Liver (tissue), 9 donors: ENCODE measurements around the gene NR1D2. TPM values are rescaled to one million over a fixed set of nuclear protein-coding genes. Genes with fewer than 3 reads are reported as not detected.

ENCODE experiments used
- DNase-seq: peaks from one replicate; pipeline ENCODE4 v3.0.0-alpha.2; 2017; ENCODE audit warnings: low spot score
- H3K27ac ChIP-seq, 2 donors: one replicate each; pipeline ENCODE4 v1.7.0; 2013; ENCODE audit warnings: inconsistent platforms in 2 of 2, low read length in 2 of 2, control low read depth in 1 of 2, low read depth in 1 of 2, mild to moderate bottlenecking in 1 of 2
- H3K27me3 ChIP-seq, 4 donors: one replicate each; pipeline versions ENCODE4 v1.6.1 to v1.7.0; 2013; ENCODE audit warnings: low read length in 3 of 4, inconsistent platforms in 1 of 4, mild to moderate bottlenecking in 1 of 4, moderate library complexity in 1 of 4; ENCODE audit not compliant: control insufficient read depth in 4 of 4, insufficient read depth in 4 of 4
- H3K36me3 ChIP-seq, 4 donors: one replicate each; pipeline versions ENCODE4 v1.6.1 to v1.7.0; 2013; ENCODE audit warnings: low read length in 3 of 4, mild to moderate bottlenecking in 3 of 4, low read depth in 1 of 4, moderate library complexity in 1 of 4; ENCODE audit not compliant: control insufficient read depth in 4 of 4, insufficient read depth in 3 of 4
- H3K4me1 ChIP-seq, 4 donors: one replicate each; pipeline versions ENCODE4 v1.6.1 to v1.7.0; 2013; ENCODE audit warnings: low read length in 3 of 4, mild to moderate bottlenecking in 3 of 4, moderate library complexity in 1 of 4; ENCODE audit not compliant: control insufficient read depth in 4 of 4, insufficient read depth in 4 of 4
- H3K4me3 ChIP-seq, 3 donors: one replicate each; pipeline versions ENCODE4 v1.6.1 to v1.7.0; 2013; ENCODE audit warnings: low read length in 3 of 3, control low read depth in 1 of 3, low read depth in 1 of 3, mild to moderate bottlenecking in 1 of 3
- H3K9ac ChIP-seq, 2 donors: one replicate each; pipeline ENCODE4 v1.7.0; 2013; ENCODE audit warnings: low read length in 2 of 2, mild to moderate bottlenecking in 2 of 2, moderate library complexity in 2 of 2, control low read depth in 1 of 2, low read depth in 1 of 2
- H3K9me3 ChIP-seq, 4 donors: one replicate each; pipeline versions ENCODE4 v1.6.1 to v1.7.0; 2013; ENCODE audit warnings: low read length in 3 of 4; ENCODE audit not compliant: control insufficient read depth in 4 of 4
- ATF3 ChIP-seq: IDR thresholded peaks from 2 replicates; pipeline ENCODE4 v1.6.1; 2016; ENCODE audit warnings: antibody characterized with exemption
- CTCF ChIP-seq: fragments of 150-350 bp; IDR thresholded peaks from 2 replicates; pipeline ENCODE4 v1.5.1; 2017; ENCODE audit warnings: improper control_type of control experiment, low read depth, low read length; ENCODE audit not compliant: missing input control
- EGR1 ChIP-seq, 2 donors: IDR thresholded peaks; 2 replicates each; pipeline ENCODE4 v1.6.1; 2016 to 2018; ENCODE audit warnings: antibody characterized with exemption in 2 of 2, low read depth in 2 of 2
- FOXA1 ChIP-seq: IDR thresholded peaks from 2 replicates; pipeline ENCODE4 v1.6.1; 2016; ENCODE audit warnings: antibody characterized with exemption
- FOXA2 ChIP-seq: IDR thresholded peaks from 2 replicates; pipeline ENCODE4 v1.6.1; 2016; ENCODE audit warnings: antibody characterized with exemption
- GABPA ChIP-seq, 2 donors: IDR thresholded peaks in 1 of 2; conservative IDR thresholded peaks in 1 of 2; 2 replicates each; pipeline ENCODE4 v1.6.1; 2016; ENCODE audit warnings: antibody characterized with exemption in 2 of 2, mild to moderate bottlenecking in 1 of 2, moderate library complexity in 1 of 2
- HNF4A ChIP-seq, 2 donors: conservative IDR thresholded peaks; 2 replicates each; pipeline ENCODE4 v1.6.1; 2016; ENCODE audit warnings: antibody characterized with exemption in 2 of 2, mild to moderate bottlenecking in 2 of 2
- HNF4G ChIP-seq: IDR thresholded peaks from 2 replicates; pipeline ENCODE4 v1.6.1; 2016; ENCODE audit warnings: antibody characterized with exemption
- JUND ChIP-seq, 2 donors: IDR thresholded peaks; 2 replicates each; pipeline ENCODE4 v1.6.1; 2016; ENCODE audit warnings: antibody characterized with exemption in 2 of 2
- MAX ChIP-seq: IDR thresholded peaks from 2 replicates; pipeline ENCODE4 v1.6.1; 2016; ENCODE audit warnings: antibody characterized with exemption
- NR2F2 ChIP-seq: IDR thresholded peaks from 2 replicates; pipeline ENCODE4 v1.6.1; 2016; ENCODE audit warnings: antibody characterized with exemption
- REST ChIP-seq: IDR thresholded peaks from 2 replicates; pipeline ENCODE4 v1.6.1; 2016; ENCODE audit warnings: antibody characterized with exemption, mild to moderate bottlenecking
- RXRA ChIP-seq, 2 donors: IDR thresholded peaks; 2 replicates each; pipeline ENCODE4 v1.6.1; 2017 to 2018; ENCODE audit warnings: antibody characterized with exemption in 2 of 2, mild to moderate bottlenecking in 1 of 2
- SP1 ChIP-seq: IDR thresholded peaks from 2 replicates; pipeline ENCODE4 v1.6.1; 2018; ENCODE audit warnings: antibody characterized with exemption, mild to moderate bottlenecking
- TAF1 ChIP-seq: conservative IDR thresholded peaks from 2 replicates; pipeline ENCODE4 v1.6.1; 2016; ENCODE audit warnings: antibody characterized with exemption, mild to moderate bottlenecking
- YY1 ChIP-seq: IDR thresholded peaks from 2 replicates; pipeline ENCODE4 v1.6.1; 2016; ENCODE audit warnings: antibody characterized with exemption, mild to moderate bottlenecking
- ZBTB33 ChIP-seq: IDR thresholded peaks from 2 replicates; pipeline ENCODE4 v1.6.1; 2016; ENCODE audit warnings: antibody characterized with exemption
- WGBS: extraction: QIAGEN DNeasy Blood & Tissue Kit; methylation state at CpG from one replicate; pipeline ENCODE4 v1.1.7; 2013; 5-methylcytosine and 5-hydroxymethylcytosine counted together
- polyA plus RNA-seq, 2 donors: library from polyadenylated mRNA; stranded (reverse) in 1 of 2; unstranded in 1 of 2; fragments of 200-250 nt in 1 of 2; fragments of >200 nt in 1 of 2; fragmentation: Nextera tagmentation in 1 of 2; extraction: Ambion mirVana in 1 of 2; gene quantifications; one replicate each; pipeline versions ENCODE4 v1.2.1 to v1.2.3, GENCODE V29; 2013 to 2015
- total RNA-seq, 2 donors: library from RNA; depleted of rRNA; stranded (reverse); fragments of >200 nt; gene quantifications; one replicate each; pipeline ENCODE4 v1.2.3, GENCODE V29; 2014
- donor health status: healthy.
- donor health status: healthy.
- donor health status: healthy.
- donor health status: healthy.
- donor health status: healthy.

The NR1D2 gene
- total and polyA plus RNA-seq, 4 donors, result 7.3 to 25.5 (median 9.2) TPM

- no peak overlapping the region for H3K9ac ChIP-seq
- TF ChIP-seq ZBTB33 (no peak), TAF1 (no peak), SP1 (no peak), ATF3 (no peak), YY1 (no peak)
- H3K4me3 ChIP-seq, result no peak overlapping the region
- no peaks in the 10 kb centered on the region for H3K36me3 ChIP-seq
- no peaks in the 10 kb centered on the region for H3K4me1 ChIP-seq
- no peak for DNase-seq
- WGBS, result 76% methylated on average over 1 of the region's 1 CpG
- H3K27me3 ChIP-seq, result no peaks in the 10 kb centered on the region
- H3K9me3 ChIP-seq, result no peaks in the 10 kb centered on the region
- no peak overlapping the region for H3K27ac ChIP-seq
Measured at GRCh38 chr3:23985747-23986544, 40.9 kb downstream of the NR1D2 start.

GRCh38 chr3:23987356-23987755, 42.3 kb downstream of the NR1D2 start:
- DNase-seq, result no peak
- H3K27ac ChIP-seq, result no peak overlapping the region
- H3K9ac ChIP-seq, result no peak overlapping the region
- no peaks in the 10 kb centered on the region for H3K9me3 ChIP-seq
- no peaks in the 10 kb centered on the region for H3K27me3 ChIP-seq
- no peaks in the 10 kb centered on the region for H3K4me1 ChIP-seq
- H3K36me3 ChIP-seq, result no peaks in the 10 kb centered on the region
- 79% methylated on average over 8 of the region's 8 CpGs for WGBS
- H3K4me3 ChIP-seq, result no peak overlapping the region
- no peak for TF ChIP-seq FOXA2
- TF ChIP-seq NR2F2, result no peak
- TF ChIP-seq ZBTB33, result no peak
- TF ChIP-seq SP1, result no peak
- no peak for TF ChIP-seq CTCF
- no peak for TF ChIP-seq HNF4A (conservative IDR thresholded peaks at IDR 0.05)
- no peak for TF ChIP-seq HNF4G
- no peak for TF ChIP-seq JUND (IDR thresholded peaks at IDR 0.05)
- no peak for TF ChIP-seq YY1
- TF ChIP-seq ATF3, result no peak
- no peak for TF ChIP-seq FOXA1
- no peak for TF ChIP-seq RXRA (IDR thresholded peaks at IDR 0.05)
- no peak for TF ChIP-seq TAF1
- no peak for TF ChIP-seq GABPA (IDR thresholded peaks at IDR 0.05 in 1 of 2, conservative IDR thresholded peaks at IDR 0.05 in 1 of 2)
- no peak for TF ChIP-seq EGR1 (IDR thresholded peaks at IDR 0.05; ENCODE audit: low read depth in 2 of 2)
- TF ChIP-seq REST, result no peak
- no peak for TF ChIP-seq MAX
